B cell (primary cell): ENCODE measurements around the gene ANKRD29. TPM values are rescaled to one million over a fixed set of nuclear protein-coding genes. Genes with fewer than 3 reads are reported as not detected.

Experiments
- ATAC-seq: fragments of 200-7000 bp; cut with Tn5 transposase; one replicate; pipeline ENCODE4 v1.10.0; 2021; ENCODE audit warnings: low read depth, mild to moderate bottlenecking, moderate number of reproducible peaks, moderate library complexity
- CTCF ChIA-PET: fragments of 350-600 bp; sonication (Branson Sonifier 250); formaldehyde crosslinking; loops from one replicate; lab custom pipeline; 2021; ENCODE audit warnings: antibody characterized with exemption, inconsistent platforms; lab: Charles Lee
- POLR2A ChIA-PET: fragments of 350-600 bp; sonication (Branson Sonifier 250); formaldehyde crosslinking; loops from one replicate; lab custom pipeline; 2021; ENCODE audit warnings: antibody characterized with exemption; lab: Charles Lee
- DNase-seq: peaks from one replicate; pipeline ENCODE4 v3.0.0; 2013
- H2AFZ ChIP-seq: 2 replicates; pipeline ENCODE4 v1.6.1; 2012; ENCODE audit warnings: mild to moderate bottlenecking, low read depth, low read length; ENCODE audit not compliant: insufficient read depth, poor library complexity, severe bottlenecking
- H3K27ac ChIP-seq, 2 donors: 1 replicate in 1 of 2; 2 replicates in 1 of 2; pipeline ENCODE4 v1.5.1; 2012 to 2013; ENCODE audit warnings: low read length in 2 of 2, mild to moderate bottlenecking in 2 of 2, moderate library complexity in 1 of 2
- H3K27me3 ChIP-seq, 4 experiments: fragments of 200-600 bp in 1 of 4; sonication (generic) in 1 of 4; replicated peaks in 1 of 4; 1 replicate in 2 of 4; 2 replicates in 2 of 4; pipeline versions ENCODE4 v1.6.1 to v1.7.0; 2013 to 2016; ENCODE audit warnings: low read length in 3 of 4, mild to moderate bottlenecking in 2 of 4, mixed read lengths in 1 of 4, moderate library complexity in 1 of 4; ENCODE audit not compliant: insufficient read depth in 4 of 4, control insufficient read depth in 3 of 4; ENCODE audit errors: control extremely low read depth in 1 of 4
- H3K36me3 ChIP-seq, 2 experiments: replicated peaks in 1 of 2; 1 replicate in 1 of 2; 2 replicates in 1 of 2; pipeline versions ENCODE4 v1.6.1 to v1.7.1; 2013; ENCODE audit warnings: low read length in 1 of 2; ENCODE audit not compliant: insufficient read depth in 2 of 2, control insufficient read depth in 1 of 2; ENCODE audit errors: control extremely low read depth in 1 of 2, extremely low read depth in 1 of 2
- H3K4me1 ChIP-seq, 2 donors: fragments of 200-600 bp in 1 of 2; sonication (generic) in 1 of 2; 1 replicate in 1 of 2; 2 replicates in 1 of 2; pipeline versions ENCODE4 v1.5.1 to v1.6.1; 2013 to 2017; ENCODE audit warnings: low read length in 2 of 2; ENCODE audit not compliant: control insufficient read depth in 2 of 2, insufficient read depth in 2 of 2
- H3K4me2 ChIP-seq: replicated peaks from 2 replicates; pipeline ENCODE3; 2012; ENCODE audit warnings: mild to moderate bottlenecking, low read depth, low read length; ENCODE audit not compliant: poor library complexity, severe bottlenecking
- H3K4me3 ChIP-seq, 5 experiments: fragments of 200-600 bp in 1 of 5; sonication (generic) in 1 of 5; 1 replicate in 3 of 5; 2 replicates in 2 of 5; pipeline versions ENCODE4 v1.5.1 to v1.7.0; 2011 to 2016; ENCODE audit warnings: low read length in 4 of 5, mild to moderate bottlenecking in 4 of 5, low read depth in 2 of 5, control low read depth in 1 of 5, moderate library complexity in 1 of 5; ENCODE audit not compliant: insufficient read depth in 1 of 5; ENCODE audit errors: control extremely low read depth in 1 of 5, extremely low read depth in 1 of 5
- H3K79me2 ChIP-seq: fragments of 200-600 bp; sonication (generic); one replicate; pipeline ENCODE4 v1.6.0; 2016; ENCODE audit warnings: low read length; ENCODE audit not compliant: control insufficient read depth, insufficient read depth
- H3K9ac ChIP-seq: fragments of 200-600 bp; sonication (generic); 2 replicates; pipeline ENCODE4 v1.6.1; 2017; ENCODE audit warnings: mild to moderate bottlenecking, low read length, moderate library complexity
- H3K9me3 ChIP-seq, 3 donors: one replicate each; pipeline versions ENCODE4 v1.6.1 to v1.7.1; 2013; ENCODE audit warnings: low read length in 2 of 3; ENCODE audit not compliant: control insufficient read depth in 2 of 3, insufficient read depth in 1 of 3; ENCODE audit errors: control extremely low read depth in 1 of 3
- H4K20me1 ChIP-seq: 2 replicates; pipeline ENCODE4 v1.6.0; 2012; ENCODE audit warnings: mild to moderate bottlenecking, low read length; ENCODE audit not compliant: insufficient read depth, control insufficient read depth, poor library complexity, severe bottlenecking
- H3K27ac Mint-ChIP-seq: one replicate; pipeline ENCODE4 v1.8.0; 2021; ENCODE audit warnings: mixed read lengths
- H3K27me3 Mint-ChIP-seq: one replicate; pipeline ENCODE4 v1.8.0; 2021; ENCODE audit warnings: mixed read lengths
- H3K4me1 Mint-ChIP-seq: one replicate; pipeline ENCODE4 v1.8.0; 2021; ENCODE audit warnings: mixed read lengths
- H3K4me3 Mint-ChIP-seq: one replicate; pipeline ENCODE4 v1.8.0; 2021; ENCODE audit warnings: mixed read lengths
- H3K9me3 Mint-ChIP-seq: one replicate; pipeline ENCODE4 v1.8.0; 2022; ENCODE audit warnings: mixed read lengths; ENCODE audit not compliant: insufficient read depth
- EZH2 ChIP-seq: IDR thresholded peaks from 2 replicates; pipeline ENCODE4 v1.6.1; 2012; ENCODE audit warnings: borderline replicate concordance, low read depth, mild to moderate bottlenecking, moderate library complexity, low read length; ENCODE audit not compliant: insufficient read depth, poor library complexity, severe bottlenecking
- WGBS: methylation state at CpG from one replicate; pipeline ENCODE4 v1.1.5; 2013; ENCODE audit warnings: missing lambda C conversion rate; ENCODE audit not compliant: insufficient coverage; 5-methylcytosine and 5-hydroxymethylcytosine counted together
- intact Hi-C: fragments of 100-400 bp; cut with micrococcal nuclease; formaldehyde crosslinking; loops from one replicate; pipeline ENCODE4 v1.10.0; 2022
- polyA plus RNA-seq: library from polyadenylated mRNA; depleted of rRNA; stranded (reverse); fragments of >200 nt; gene quantifications from 2 replicates; pipeline ENCODE4 v1.2.3, GENCODE V29; 2012
- total RNA-seq, 2 donors: library from RNA; stranded (reverse); fragments of 120-200 nt in 1 of 2; gene quantifications; 1 replicate in 1 of 2; 2 replicates in 1 of 2; pipeline versions ENCODE4 v1.2.3 to v1.2.4, GENCODE V29; 2013 to 2022
- TF ChIP-seq, protein P1 (sequence below): fragments of 200-600 bp; IDR thresholded peaks from one replicate; pipeline ENCODE4 v1.8.0; 2022; ENCODE audit warnings: antibody characterized with exemption, mild to moderate bottlenecking

The ANKRD29 gene
- total and polyA plus RNA-seq, 2 donors (not counting 1 experiment from before 2014, with no cell fraction given): not detected

DNA sequence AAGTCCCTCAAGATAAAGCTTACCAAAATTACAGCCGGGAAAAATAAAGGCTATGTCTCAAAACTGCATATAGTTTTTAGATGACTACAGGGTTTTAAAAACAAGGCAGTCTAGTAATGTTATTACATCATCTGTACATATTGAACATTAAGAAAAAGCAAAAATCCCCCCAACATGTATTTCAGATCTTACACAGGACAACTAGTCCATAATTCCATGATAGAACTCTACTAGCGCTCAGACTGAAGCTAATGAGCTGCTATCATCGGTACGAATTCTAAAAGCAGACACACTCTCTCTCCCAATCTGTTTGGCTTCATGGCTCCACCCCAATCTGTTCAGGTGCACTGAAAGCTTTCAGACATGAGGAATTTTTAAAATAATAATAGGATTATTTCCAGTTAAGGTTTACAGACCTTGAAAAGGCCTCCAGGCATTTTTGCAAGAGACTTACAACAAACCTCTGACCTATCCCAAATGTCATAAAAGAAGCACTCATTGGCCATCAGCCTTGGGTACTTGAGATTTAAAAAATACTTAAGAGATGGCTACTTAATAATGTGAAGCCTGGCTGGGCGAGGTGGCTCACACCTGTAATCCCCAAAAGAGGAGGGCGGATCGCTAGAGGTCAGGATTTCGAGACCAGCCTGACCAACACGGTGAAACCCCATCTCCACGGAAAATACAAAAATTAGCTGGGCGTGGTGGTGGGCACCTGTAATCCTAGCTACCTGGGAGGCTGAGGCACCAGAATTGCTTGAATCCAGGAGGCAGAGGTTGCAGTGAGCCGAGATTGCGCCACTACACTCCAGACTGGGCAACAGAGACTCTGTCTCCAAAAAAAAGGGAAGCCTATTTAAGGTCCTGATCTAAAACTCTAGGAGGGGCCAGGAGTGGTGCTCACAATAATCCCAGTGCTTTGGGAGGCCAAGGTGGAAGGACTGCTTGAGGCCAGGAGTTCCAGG is 78.4 kb downstream of the ANKRD29 start:
- POLR2A ChIA-PET: no interaction called here
- WGBS: 99% methylated on average over 10 of the region's 13 CpGs
- Mint-ChIP-seq H3K9me3 (no peaks in the 10 kb centered on the region), H3K27me3 (no peaks in the 10 kb centered on the region), H3K4me1 (peaks cover 27% of the 10 kb centered on the region), H3K27ac (no peak overlapping the region), H3K4me3 (peak overlapping the region; percentile 10)
- no peak overlapping the region for H3K4me2 ChIP-seq
- ATAC-seq (no peak), DNase-seq (no peak)
- CTCF ChIA-PET: interaction anchor here (0.6 kb wide), 1 partner anchor 170 kb away, joined by 3 read pairs; no protein-coding TSS in a partner anchor
- H2AFZ ChIP-seq: no peak overlapping the region
- H3K36me3 ChIP-seq: peaks cover 0 to 16% of the 10 kb centered on the region in 2 experiments
- H3K9me3 ChIP-seq: no peaks in the 10 kb centered on the region
- H3K9ac ChIP-seq: no peak overlapping the region
- H3K27me3 ChIP-seq: no peaks in the 10 kb centered on the region
- TF ChIP-seq EZH2: no peak
- TF ChIP-seq, protein P1, sequence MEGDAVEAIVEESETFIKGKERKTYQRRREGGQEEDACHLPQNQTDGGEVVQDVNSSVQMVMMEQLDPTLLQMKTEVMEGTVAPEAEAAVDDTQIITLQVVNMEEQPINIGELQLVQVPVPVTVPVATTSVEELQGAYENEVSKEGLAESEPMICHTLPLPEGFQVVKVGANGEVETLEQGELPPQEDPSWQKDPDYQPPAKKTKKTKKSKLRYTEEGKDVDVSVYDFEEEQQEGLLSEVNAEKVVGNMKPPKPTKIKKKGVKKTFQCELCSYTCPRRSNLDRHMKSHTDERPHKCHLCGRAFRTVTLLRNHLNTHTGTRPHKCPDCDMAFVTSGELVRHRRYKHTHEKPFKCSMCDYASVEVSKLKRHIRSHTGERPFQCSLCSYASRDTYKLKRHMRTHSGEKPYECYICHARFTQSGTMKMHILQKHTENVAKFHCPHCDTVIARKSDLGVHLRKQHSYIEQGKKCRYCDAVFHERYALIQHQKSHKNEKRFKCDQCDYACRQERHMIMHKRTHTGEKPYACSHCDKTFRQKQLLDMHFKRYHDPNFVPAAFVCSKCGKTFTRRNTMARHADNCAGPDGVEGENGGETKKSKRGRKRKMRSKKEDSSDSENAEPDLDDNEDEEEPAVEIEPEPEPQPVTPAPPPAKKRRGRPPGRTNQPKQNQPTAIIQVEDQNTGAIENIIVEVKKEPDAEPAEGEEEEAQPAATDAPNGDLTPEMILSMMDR: no peak
- H3K79me2 ChIP-seq: peaks cover 63% of the 10 kb centered on the region
- H3K4me3 ChIP-seq: no peak overlapping the region
- peaks cover 13% of the 10 kb centered on the region for H4K20me1 ChIP-seq
- intact Hi-C loops: loop anchor here (10.0 kb wide), 1 partner anchor 350 kb away; no protein-coding TSS in a partner anchor
- peaks cover 13 to 21% of the 10 kb centered on the region in 2 donors for H3K4me1 ChIP-seq
- no peak overlapping the region for H3K27ac ChIP-seq
